H7 (cell line): ENCODE results near the gene MFSD1. TPM values are rescaled to one million over a fixed set of nuclear protein-coding genes. Genes with fewer than 3 reads are reported as not detected.

Source experiments
- DNase-seq: peaks from one replicate; pipeline ENCODE4 v3.0.0; 2012
- H3K27me3 ChIP-seq: 2 replicates; pipeline ENCODE4 v1.6.0; 2011; ENCODE audit warnings: mild to moderate bottlenecking, low read length; ENCODE audit not compliant: control insufficient read depth, insufficient read depth
- H3K36me3 ChIP-seq: replicated peaks from 2 replicates; pipeline ENCODE4 v1.5.1; 2011; ENCODE audit warnings: low read length; ENCODE audit not compliant: control insufficient read depth, insufficient read depth
- H3K4me3 ChIP-seq: 2 replicates; pipeline ENCODE4 v1.5.1; 2011; ENCODE audit warnings: low read depth, mild to moderate bottlenecking, control low read depth, low read length, moderate library complexity; ENCODE audit not compliant: insufficient read depth
- total RNA-seq: library from RNA; depleted of rRNA; stranded (reverse); fragments of >200 nt; shearing (Covaris generic); gene quantifications from 2 replicates; pipeline ENCODE4 v1.2.3, GENCODE V29; 2014

Gene MFSD1
- total RNA-seq, 1 experiment from 2014 or later, result 9.3 TPM

DNA sequence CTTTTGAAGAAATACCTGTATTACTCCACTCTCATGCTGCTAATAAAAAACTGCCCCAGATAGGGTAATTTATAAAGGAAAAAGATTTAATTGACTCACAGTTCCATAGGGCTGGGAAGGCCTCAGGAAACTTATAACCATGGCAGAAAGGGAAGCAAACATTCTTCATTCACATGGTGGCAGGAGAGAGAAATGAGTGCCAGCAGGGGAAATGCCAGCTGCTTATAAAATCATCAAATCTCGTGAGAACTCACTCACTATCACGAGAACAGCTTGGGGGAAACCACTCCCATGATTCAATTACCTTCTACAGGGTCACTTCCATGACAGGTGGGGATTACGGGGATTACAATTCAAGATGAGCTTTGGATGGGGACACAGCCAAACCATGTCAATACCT lies 18.7 kb downstream of the MFSD1 start:
- no peaks in the 10 kb centered on the region for H3K27me3 ChIP-seq

DNA sequence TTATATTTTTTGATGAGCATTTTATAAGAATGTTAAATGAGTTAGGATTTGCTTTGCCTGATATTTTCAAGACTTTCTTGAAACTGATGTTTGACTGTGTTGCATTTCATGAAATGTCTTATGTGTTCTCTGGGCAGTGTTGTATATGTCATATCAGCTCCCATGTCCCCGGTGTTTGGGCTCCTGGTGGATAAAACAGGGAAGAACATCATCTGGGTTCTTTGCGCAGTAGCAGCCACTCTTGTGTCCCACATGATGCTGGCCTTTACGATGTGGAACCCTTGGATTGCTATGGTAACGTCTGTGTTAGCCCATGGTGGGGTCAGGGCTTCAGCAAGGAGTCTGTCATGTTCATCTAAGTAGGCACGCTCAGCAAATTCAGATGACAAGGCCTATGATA lies 20.0 kb downstream of the MFSD1 start:
- no peak overlapping the region for H3K4me3 ChIP-seq
- no peaks in the 10 kb centered on the region for H3K36me3 ChIP-seq
- no peak for DNase-seq
- no peaks in the 10 kb centered on the region for H3K27me3 ChIP-seq

More for the DNA sequence above, 18.7 kb downstream of the MFSD1 start:
- DNase-seq, result no peak
- Histone ChIP-seq H3K4me3 (no peak overlapping the region), H3K36me3 (no peaks in the 10 kb centered on the region)

DNA sequence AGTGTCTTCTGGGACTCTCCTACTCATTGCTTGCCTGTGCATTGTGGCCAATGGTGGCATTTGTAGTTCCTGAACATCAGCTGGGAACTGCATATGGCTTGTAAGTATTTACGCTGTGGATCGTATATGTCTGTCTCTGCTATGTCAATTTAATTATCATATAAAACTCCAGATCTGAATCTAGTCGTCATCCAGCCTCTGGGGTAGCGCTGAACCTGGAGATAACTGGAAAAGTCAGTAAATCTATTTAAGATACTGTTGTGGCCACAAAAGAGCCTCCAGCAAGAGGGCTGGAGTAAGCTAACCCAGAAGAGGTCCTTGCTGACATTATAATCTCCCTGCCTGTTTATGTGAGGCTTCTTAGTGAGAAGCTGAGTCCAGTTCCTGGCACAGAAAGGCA lies 21.6 kb downstream of the MFSD1 start:
- no peaks in the 10 kb centered on the region for H3K36me3 ChIP-seq

GRCh38 chr3:158827773-158828172 lies 25.9 kb downstream of the MFSD1 start:
- Histone ChIP-seq H3K36me3 (no peaks in the 10 kb centered on the region), H3K4me3 (no peak overlapping the region), H3K27me3 (no peaks in the 10 kb centered on the region)
- DNase-seq, result no peak

More for the DNA sequence above, 21.6 kb downstream of the MFSD1 start:
- DNase-seq, result no peak
- H3K27me3 ChIP-seq, result no peaks in the 10 kb centered on the region
- no peak overlapping the region for H3K4me3 ChIP-seq

DNA sequence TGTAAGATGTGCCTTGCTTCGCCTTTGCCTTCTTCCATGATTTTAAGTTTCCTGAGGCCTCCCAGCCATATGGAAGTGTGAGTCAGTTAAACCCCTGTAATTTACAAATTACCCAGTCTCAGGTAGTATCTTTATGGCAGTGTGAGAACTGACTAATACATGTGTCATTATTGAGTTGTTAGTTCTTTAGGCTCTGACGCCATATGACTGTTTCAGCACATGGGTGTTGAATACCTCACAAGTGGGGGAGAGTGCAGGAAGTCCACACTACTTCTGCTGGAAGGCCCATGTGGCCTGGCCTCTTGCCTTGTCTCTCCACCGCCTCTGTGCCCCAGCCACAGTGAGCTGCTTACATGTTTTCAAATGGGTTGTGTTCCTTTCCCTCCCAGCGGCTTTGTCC lies 28.5 kb downstream of the MFSD1 start:
- no peak for DNase-seq
- Histone ChIP-seq H3K36me3 (no peaks in the 10 kb centered on the region), H3K4me3 (no peak overlapping the region), H3K27me3 (no peaks in the 10 kb centered on the region)

GRCh38 chr3:158831861-158832260 lies 30.0 kb downstream of the MFSD1 start:
- H3K36me3 ChIP-seq, result no peaks in the 10 kb centered on the region
- no peaks in the 10 kb centered on the region for H3K27me3 ChIP-seq
- H3K4me3 ChIP-seq, result no peak overlapping the region
- DNase-seq, result no peak

DNA sequence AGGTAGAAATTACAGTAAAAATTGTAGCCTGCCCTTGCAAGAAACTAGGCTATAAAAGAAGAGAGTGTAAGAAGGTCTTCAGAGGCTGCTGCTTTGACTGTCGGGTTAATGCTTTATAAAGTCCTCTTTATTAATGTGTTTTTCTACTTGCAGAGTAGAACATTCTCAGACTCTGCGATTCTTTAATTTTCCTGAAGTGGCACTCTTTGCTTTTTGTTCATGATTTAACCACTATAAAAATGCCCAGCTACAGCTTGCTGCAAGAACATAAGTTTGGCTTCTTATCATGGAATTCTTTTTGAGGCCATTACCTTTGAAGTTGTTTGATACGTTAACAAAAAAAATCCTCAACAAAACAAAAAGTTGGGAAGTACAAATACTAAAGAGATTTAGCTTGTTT lies 33.8 kb downstream of the MFSD1 start:
- no peak for DNase-seq
- Histone ChIP-seq H3K4me3 (no peak overlapping the region), H3K27me3 (no peaks in the 10 kb centered on the region), H3K36me3 (no peaks in the 10 kb centered on the region)

DNA sequence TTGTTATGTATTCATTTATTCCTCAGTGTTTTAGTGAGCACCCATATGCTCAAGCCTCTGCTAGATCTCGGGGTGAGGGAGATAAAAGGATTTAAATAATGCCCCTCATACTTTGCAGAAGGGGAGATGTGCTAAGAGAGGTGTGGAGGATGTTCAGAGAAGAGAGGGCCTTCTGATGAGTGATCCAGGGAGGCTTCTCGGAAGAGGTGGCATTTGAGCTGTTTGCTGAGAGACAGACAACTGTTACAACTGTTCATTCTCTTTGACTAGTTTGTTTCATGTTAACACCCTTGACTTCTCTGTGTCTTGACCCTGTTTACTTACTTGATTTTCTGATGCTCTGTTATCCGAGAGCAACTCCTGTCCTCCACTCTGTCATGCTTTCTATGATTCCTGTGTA lies 34.5 kb downstream of the MFSD1 start:
- Histone ChIP-seq H3K36me3 (no peaks in the 10 kb centered on the region), H3K27me3 (no peaks in the 10 kb centered on the region)
- no peak for DNase-seq

DNA sequence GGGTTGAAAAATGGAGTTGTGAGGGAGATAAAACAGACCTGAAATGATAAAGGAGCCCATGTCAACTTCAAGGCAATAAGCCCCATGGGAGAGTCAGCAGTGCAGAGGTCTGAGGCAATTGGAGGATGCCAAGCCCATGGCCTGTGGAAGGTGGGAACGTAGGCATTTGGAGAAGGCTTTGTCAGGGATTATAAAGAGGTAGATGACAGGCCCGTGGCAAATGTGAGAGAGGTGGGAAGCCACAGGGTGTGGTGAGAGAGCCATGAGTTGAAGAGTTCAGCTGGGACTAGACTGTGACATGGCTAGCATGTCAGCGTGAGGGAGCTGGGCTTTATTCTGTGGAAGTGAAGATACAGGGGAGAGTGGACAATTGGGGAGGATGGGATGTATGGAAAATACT lies 35.4 kb downstream of the MFSD1 start:
- no peaks in the 10 kb centered on the region for H3K36me3 ChIP-seq
- no peak for DNase-seq
- no peak overlapping the region for H3K4me3 ChIP-seq
- H3K27me3 ChIP-seq, result no peaks in the 10 kb centered on the region

More for the DNA sequence above, 34.5 kb downstream of the MFSD1 start:
- no peak overlapping the region for H3K4me3 ChIP-seq

DNA sequence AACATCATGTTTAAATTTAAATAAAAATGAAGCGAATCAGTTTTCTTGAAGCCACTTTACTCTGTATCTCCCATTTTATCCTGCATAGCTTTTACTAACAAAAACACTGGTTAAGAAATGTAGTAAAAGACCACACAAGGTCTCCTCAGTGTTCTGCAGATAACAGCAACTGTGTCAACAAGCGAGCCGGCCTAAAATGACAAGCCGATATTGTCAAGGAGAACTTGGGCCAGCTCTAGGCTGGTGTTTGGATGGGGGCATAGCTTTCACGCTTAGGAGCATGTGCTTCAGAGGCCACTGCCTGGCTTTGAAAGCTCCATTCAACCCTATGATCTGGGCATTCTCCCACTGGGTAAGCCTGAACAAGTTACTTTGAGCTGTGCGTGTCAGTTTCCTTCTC lies 38.1 kb downstream of the MFSD1 start:
- H3K36me3 ChIP-seq, result no peaks in the 10 kb centered on the region
- no peak overlapping the region for H3K4me3 ChIP-seq
- H3K27me3 ChIP-seq, result no peaks in the 10 kb centered on the region
- DNase-seq, result no peak

DNA sequence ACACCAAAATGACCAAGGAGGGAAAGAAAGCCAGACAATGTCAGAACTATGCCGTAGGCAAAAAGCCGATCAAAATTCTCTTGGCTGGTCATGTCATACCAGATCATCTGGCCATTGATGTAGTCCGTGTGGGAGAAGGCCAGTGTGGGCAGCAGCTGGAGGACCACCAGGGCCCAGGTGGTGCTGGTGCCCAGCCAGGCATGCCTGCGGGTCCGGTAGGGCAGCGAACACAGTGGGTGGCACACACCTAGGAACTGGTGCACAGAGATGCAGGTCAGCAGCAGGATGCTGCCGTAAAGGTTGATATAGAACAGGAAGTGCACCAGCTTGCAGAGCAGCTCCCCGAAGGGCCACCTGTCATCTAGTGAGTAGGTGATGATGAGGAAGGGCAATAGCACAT lies 39.5 kb downstream of the MFSD1 start:
- Histone ChIP-seq H3K4me3 (no peak overlapping the region), H3K36me3 (no peaks in the 10 kb centered on the region), H3K27me3 (no peaks in the 10 kb centered on the region)
- no peak for DNase-seq

DNA sequence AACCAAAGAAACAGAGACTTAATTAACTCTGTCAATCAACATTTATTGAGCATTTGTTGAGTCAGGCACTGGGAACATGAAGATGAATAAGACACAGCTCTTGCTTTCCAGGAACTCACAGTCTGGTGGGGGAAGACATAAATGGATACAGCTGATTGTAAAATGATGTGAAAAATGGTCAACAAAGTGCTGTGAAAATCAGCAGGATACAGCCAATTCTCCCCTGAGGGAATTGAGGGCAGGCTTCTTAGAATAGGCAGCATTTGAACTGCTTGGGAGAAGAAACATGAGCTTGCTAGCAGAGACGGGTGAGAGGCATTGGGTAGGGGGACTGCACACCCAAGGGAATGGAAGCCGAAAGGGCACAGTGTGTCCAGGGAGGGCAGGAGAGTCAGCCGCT lies 41.1 kb downstream of the MFSD1 start:
- Histone ChIP-seq H3K4me3 (no peak overlapping the region), H3K36me3 (no peaks in the 10 kb centered on the region), H3K27me3 (no peaks in the 10 kb centered on the region)
- no peak for DNase-seq

DNA sequence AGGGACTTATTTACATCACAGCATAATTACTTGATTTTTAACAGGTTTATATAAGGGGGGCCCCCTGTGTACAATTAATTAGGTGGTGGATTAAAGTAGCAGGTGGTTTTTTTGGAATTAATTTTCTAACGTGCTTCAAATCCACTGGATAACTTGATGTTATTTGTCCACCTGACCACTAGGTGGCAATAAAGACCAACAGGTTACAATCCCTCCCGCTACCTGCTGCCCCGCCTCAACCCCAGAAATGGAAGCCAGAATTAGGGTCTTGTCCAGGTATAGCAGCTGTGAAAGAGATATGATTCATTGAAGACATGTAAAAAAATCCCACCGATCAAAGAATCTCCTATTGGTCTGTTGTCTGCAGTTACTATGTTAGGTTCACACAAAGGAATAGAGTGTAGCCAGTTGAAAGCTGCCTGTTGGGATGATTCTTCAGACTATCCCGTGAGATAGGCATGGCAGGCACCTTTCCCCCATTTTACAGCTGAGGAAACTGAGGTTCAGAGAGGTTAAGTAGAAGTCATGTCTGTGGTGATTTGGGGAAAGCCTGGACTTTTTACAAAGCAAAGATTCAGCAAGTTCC lies 44.0 kb downstream of the MFSD1 start:
- DNase-seq, result peak; percentile 64

GRCh38 chr3:158846803-158847451 lies 45.1 kb downstream of the MFSD1 start:
- no peak for DNase-seq
- Histone ChIP-seq H3K27me3 (no peaks in the 10 kb centered on the region; the same call in 1 of the 2 replicates), H3K4me3 (no peak overlapping the region), H3K36me3 (no peaks in the 10 kb centered on the region)

More for the DNA sequence above, 44.0 kb downstream of the MFSD1 start:
- H3K36me3 ChIP-seq, result no peaks in the 10 kb centered on the region
- H3K27me3 ChIP-seq, result no peaks in the 10 kb centered on the region; the same call in 1 of the 2 replicates
- H3K4me3 ChIP-seq, result no peak overlapping the region

DNA sequence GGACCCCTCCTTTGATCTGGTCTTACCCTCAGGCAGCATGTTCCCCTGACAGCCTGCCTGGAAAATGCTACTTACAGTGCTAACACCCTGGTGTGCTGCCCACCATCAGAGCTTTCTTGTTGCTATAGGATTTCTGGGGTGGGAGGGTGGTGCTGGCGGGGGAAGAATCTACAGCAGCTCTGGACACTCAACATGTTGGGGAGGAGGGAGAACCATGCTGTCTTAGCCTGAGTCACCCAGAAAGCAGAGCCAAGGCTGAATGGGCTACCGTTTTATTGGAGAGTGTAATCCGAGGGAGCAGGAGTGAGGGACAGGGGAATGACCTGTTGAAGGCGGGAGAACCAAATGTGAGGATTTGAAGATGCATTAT lies 45.6 kb downstream of the MFSD1 start:
- Histone ChIP-seq H3K36me3 (no peaks in the 10 kb centered on the region), H3K4me3 (no peak overlapping the region), H3K27me3 (no peaks in the 10 kb centered on the region; the same call in 1 of the 2 replicates)
- no peak for DNase-seq
